Upper lobe of left lung (tissue), 6 donors: ENCODE measurements around the gene HOXA5. TPM values are rescaled to one million over a fixed set of nuclear protein-coding genes. Genes with fewer than 3 reads are reported as not detected.

Experiments used
- ATAC-seq, 2 donors: fragments of 200-7000 bp; cut with Tn5 transposase; one replicate each; pipeline ENCODE4 v1.9.1; 2022; ENCODE audit warnings: mild to moderate bottlenecking in 2 of 2, moderate library complexity in 2 of 2; ENCODE audit not compliant: low FRiP score in 2 of 2
- DNase-seq, 2 donors: peaks; one replicate each; pipeline ENCODE4 v3.0.0-alpha.2; 2019 to 2020
- H3K27ac ChIP-seq, 4 donors: fragments of 200-600 bp; sonication (generic); one replicate each; pipeline ENCODE4 v1.5.1; 2016 to 2019
- H3K27me3 ChIP-seq, 4 donors: fragments of 200-600 bp; sonication (generic); one replicate each; pipeline ENCODE4 v1.5.1; 2017 to 2019
- H3K36me3 ChIP-seq, 4 donors: fragments of 200-600 bp; sonication (generic); one replicate each; pipeline ENCODE4 v1.5.1; 2016 to 2019
- H3K4me1 ChIP-seq, 4 donors: fragments of 200-600 bp; sonication (generic); one replicate each; pipeline ENCODE4 v1.5.1; 2018 to 2019
- H3K4me3 ChIP-seq, 4 donors: fragments of 200-600 bp; sonication (generic); one replicate each; pipeline ENCODE4 v1.5.1; 2017 to 2019; ENCODE audit warnings: mild to moderate bottlenecking in 2 of 4, moderate library complexity in 1 of 4
- H3K9me3 ChIP-seq, 4 donors: fragments of 200-600 bp; sonication (generic); one replicate each; pipeline ENCODE4 v1.5.1; 2018 to 2019
- CTCF ChIP-seq, 6 experiments: fragments of 450-650 bp in 4 of 6; fragments of 200-600 bp in 2 of 6; sonication (generic) in 2 of 6; IDR thresholded peaks; one replicate each; pipeline ENCODE4 v1.5.1; 2016 to 2019; ENCODE audit warnings: antibody characterized with exemption in 6 of 6
- EP300 ChIP-seq, 4 donors: sonication (generic); formaldehyde crosslinking; IDR thresholded peaks; one replicate each; pipeline ENCODE4 v1.5.1; 2017; ENCODE audit warnings: antibody characterized with exemption in 4 of 4, control low read depth in 2 of 4
- POLR2A ChIP-seq, 4 donors: fragments of 450-650 bp; IDR thresholded peaks; one replicate each; pipeline ENCODE4 v1.5.1; 2016 to 2017; ENCODE audit warnings: antibody characterized with exemption in 4 of 4, mild to moderate bottlenecking in 2 of 4
- POLR2AphosphoS5 ChIP-seq, 2 donors: sonication (generic); formaldehyde crosslinking; IDR thresholded peaks; one replicate each; pipeline ENCODE4 v1.5.1; 2017; ENCODE audit warnings: antibody characterized with exemption in 2 of 2
- WGBS, 2 donors: methylation state at CpG; one replicate each; pipeline ENCODE4 v1.1.5; 2017 to 2018; 5-methylcytosine and 5-hydroxymethylcytosine counted together
- total RNA-seq, 6 donors: library from RNA; depleted of rRNA in 4 of 6; stranded (reverse); fragments of >200 nt in 4 of 6; gene quantifications; one replicate each; pipeline versions ENCODE4 v1.1.0 to v1.2.1, GENCODE V29; 2016 to 2021
- donor health status: DM: no; HTN: no; CAD: no; lungs with moderate emphysema.
- donor health status: DM: no; HTN: yes; CAD: no; lungs with severe emphysema.

Gene HOXA5
- total RNA-seq, 6 donors from 2014 or later, result 7.8 to 79.9 (median 16.9) TPM

GRCh38 chr7:27128776-27129728 lies 14.4 kb downstream of the HOXA5 start:
- ATAC-seq (no peak), DNase-seq (peak in 1 of 2 donors; percentile 82)
- Histone ChIP-seq H3K36me3 (no peaks in the 10 kb centered on the region), H3K9me3 (no peaks in the 10 kb centered on the region), H3K27ac (peak overlapping the region; percentile 85 to 97 (median 90)), H3K27me3 (peaks cover 0 to 13% (median 0%) of the 10 kb centered on the region in 4 donors), H3K4me3 (peak overlapping the region in 3 of 4 donors; percentile 68 to 72 (median 71)), H3K4me1 (peaks cover 16 to 42% (median 27%) of the 10 kb centered on the region in 4 donors)
- WGBS, 2 donors, result 37 to 60% methylated on average over 28 of the region's 28 CpGs
- TF ChIP-seq POLR2A (IDR thresholded peaks at IDR 0.05) (no peak), POLR2AphosphoS5 (IDR thresholded peaks at IDR 0.05) (no peak), CTCF (IDR thresholded peaks at IDR 0.05) (no peak), EP300 (IDR thresholded peaks at IDR 0.05) (no peak)

GRCh38 chr7:27128034-27128433 lies 15.4 kb downstream of the HOXA5 start:
- 26 to 35% methylated on average over 2 of the region's 2 CpGs for WGBS, 2 donors
- no peaks in the 10 kb centered on the region for H3K36me3 ChIP-seq
- peaks cover 0 to 13% (median 0%) of the 10 kb centered on the region in 4 donors for H3K27me3 ChIP-seq
- H3K4me3 ChIP-seq, result no peak overlapping the region
- peak overlapping the region in 2 of 4 donors; percentile 93 to 97 for H3K27ac ChIP-seq
- DNase-seq (no peak), ATAC-seq (no peak)
- TF ChIP-seq CTCF (IDR thresholded peaks at IDR 0.05), result no peak
- no peak for TF ChIP-seq POLR2AphosphoS5 (IDR thresholded peaks at IDR 0.05)
- no peak for TF ChIP-seq POLR2A (IDR thresholded peaks at IDR 0.05)
- TF ChIP-seq EP300 (IDR thresholded peaks at IDR 0.05), result no peak
- no peaks in the 10 kb centered on the region for H3K9me3 ChIP-seq
- peaks cover 11 to 33% (median 22%) of the 10 kb centered on the region in 4 donors for H3K4me1 ChIP-seq

GRCh38 chr7:27126596-27127327 lies 16.7 kb downstream of the HOXA5 start:
- H3K4me1 ChIP-seq, result peaks cover 11 to 32% (median 19%) of the 10 kb centered on the region in 4 donors
- peaks cover 0 to 13% (median 0%) of the 10 kb centered on the region in 4 donors for H3K27me3 ChIP-seq
- H3K36me3 ChIP-seq, result no peaks in the 10 kb centered on the region
- peak overlapping the region in 3 of 4 donors; percentile 84 to 97 (median 93) for H3K27ac ChIP-seq
- H3K4me3 ChIP-seq, result no peak overlapping the region
- no peaks in the 10 kb centered on the region for H3K9me3 ChIP-seq
- ATAC-seq, result no peak
- no peak for TF ChIP-seq CTCF (IDR thresholded peaks at IDR 0.05)
- DNase-seq, result no peak
- 31 to 40% methylated on average over 3 of the region's 3 CpGs for WGBS, 2 donors

GRCh38 chr7:27125986-27126394 lies 17.5 kb downstream of the HOXA5 start:
- DNase-seq (no peak), ATAC-seq (no peak)
- Histone ChIP-seq H3K9me3 (no peaks in the 10 kb centered on the region), H3K27me3 (peaks cover 0 to 11% (median 0%) of the 10 kb centered on the region in 4 donors), H3K4me1 (peaks cover 11 to 25% (median 13%) of the 10 kb centered on the region in 4 donors), H3K36me3 (no peaks in the 10 kb centered on the region), H3K27ac (peak overlapping the region; percentile 84 to 97 (median 90)), H3K4me3 (no peak overlapping the region)
- WGBS, 2 donors, result 45 to 49% methylated on average over 5 of the region's 5 CpGs
- TF ChIP-seq POLR2AphosphoS5 (IDR thresholded peaks at IDR 0.05) (no peak), EP300 (IDR thresholded peaks at IDR 0.05) (no peak), CTCF (IDR thresholded peaks at IDR 0.05) (no peak), POLR2A (IDR thresholded peaks at IDR 0.05) (no peak)
